ENCODE data around the gene ST3GAL3.

Gene ST3GAL3

DNA sequence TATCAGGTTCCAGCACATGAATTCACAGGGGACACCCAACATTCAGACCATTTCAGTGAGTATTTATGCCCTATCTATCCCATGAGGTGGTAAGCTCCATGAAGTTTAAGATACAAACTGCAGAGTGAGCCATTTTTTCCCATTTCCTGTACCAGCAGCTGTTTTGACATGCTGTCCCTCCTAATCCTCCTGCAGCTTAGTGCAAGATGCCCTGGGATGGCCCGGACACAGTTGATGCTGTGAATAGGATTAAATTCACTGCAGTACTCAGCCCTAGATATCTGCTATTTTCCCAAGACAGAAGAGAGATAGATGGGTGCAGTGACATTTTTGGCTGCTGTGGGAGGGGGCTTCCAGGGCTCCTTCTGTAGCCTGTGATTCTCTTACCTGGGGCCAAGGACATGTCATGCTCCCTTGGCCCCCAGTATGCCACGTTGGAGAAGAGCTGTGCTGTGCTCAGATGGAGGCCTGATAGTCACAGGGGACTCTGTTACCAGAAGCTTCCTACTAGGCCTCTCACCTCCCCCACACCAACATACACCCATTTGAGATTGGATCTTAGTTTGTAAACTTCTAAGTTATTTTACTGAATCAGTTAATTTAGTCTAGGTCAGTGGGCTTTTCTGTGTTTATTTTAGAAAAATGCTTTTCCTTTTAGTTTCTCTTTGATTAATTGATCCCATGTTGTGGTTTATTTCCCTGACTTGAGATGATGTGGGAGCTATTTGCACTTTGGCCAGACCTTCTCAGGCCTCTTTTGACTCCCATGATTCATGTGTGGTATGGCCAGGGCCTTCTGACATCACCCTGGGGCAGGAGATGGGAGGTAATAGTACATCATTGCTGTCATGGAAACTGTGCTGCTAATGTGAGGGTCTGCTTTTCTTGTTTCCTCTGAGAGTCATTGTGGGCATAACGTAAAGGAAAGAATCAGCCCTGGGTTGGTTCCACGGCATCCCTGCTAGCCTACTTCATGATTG lies 92.6 kb downstream of the ST3GAL3 start:
- TF ChIP-seq FOXA1 (IDR thresholded peaks at IDR 0.05) (no peak), L3MBTL2 (conservative IDR thresholded peaks at IDR 0.05) (no peak), ZNF384 (IDR thresholded peaks at IDR 0.05) (no peak), ELF4 (IDR thresholded peaks at IDR 0.05) (no peak), NFRKB (IDR thresholded peaks at IDR 0.05) (no peak), LEF1 (IDR thresholded peaks at IDR 0.05; ENCODE audit: borderline replicate concordance) (no peak), FOXK2 (IDR thresholded peaks at IDR 0.05) (no peak), FOXM1 (IDR thresholded peaks at IDR 0.05; ENCODE audit: borderline replicate concordance) (no peak), CTBP1 (IDR thresholded peaks at IDR 0.05; ENCODE audit: borderline replicate concordance) (no peak), SUZ12 (IDR thresholded peaks at IDR 0.05) (no peak), TARDBP (IDR thresholded peaks at IDR 0.05) (no peak), ARNT (IDR thresholded peaks at IDR 0.05) (no peak), HDGF (IDR thresholded peaks at IDR 0.05; ENCODE audit: borderline replicate concordance) (no peak), SP1 (IDR thresholded peaks at IDR 0.05) (no peak), BHLHE40 (IDR thresholded peaks at IDR 0.05; ENCODE audit: borderline replicate concordance) (no peak)
- TF ChIP-seq, protein P1, sequence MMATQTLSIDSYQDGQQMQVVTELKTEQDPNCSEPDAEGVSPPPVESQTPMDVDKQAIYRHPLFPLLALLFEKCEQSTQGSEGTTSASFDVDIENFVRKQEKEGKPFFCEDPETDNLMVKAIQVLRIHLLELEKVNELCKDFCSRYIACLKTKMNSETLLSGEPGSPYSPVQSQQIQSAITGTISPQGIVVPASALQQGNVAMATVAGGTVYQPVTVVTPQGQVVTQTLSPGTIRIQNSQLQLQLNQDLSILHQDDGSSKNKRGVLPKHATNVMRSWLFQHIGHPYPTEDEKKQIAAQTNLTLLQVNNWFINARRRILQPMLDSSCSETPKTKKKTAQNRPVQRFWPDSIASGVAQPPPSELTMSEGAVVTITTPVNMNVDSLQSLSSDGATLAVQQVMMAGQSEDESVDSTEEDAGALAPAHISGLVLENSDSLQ (IDR thresholded peaks at IDR 0.05) = no peak
- POLR2A ChIA-PET = no interaction called here
- DNase-seq (ENCODE audit: extremely low spot score) = no peak
- CTCF ChIA-PET = interaction anchor here (0.5 kb wide), 1 partner anchor 11 kb away, joined by 4 read pairs; no protein-coding TSS in a partner anchor

DNA sequence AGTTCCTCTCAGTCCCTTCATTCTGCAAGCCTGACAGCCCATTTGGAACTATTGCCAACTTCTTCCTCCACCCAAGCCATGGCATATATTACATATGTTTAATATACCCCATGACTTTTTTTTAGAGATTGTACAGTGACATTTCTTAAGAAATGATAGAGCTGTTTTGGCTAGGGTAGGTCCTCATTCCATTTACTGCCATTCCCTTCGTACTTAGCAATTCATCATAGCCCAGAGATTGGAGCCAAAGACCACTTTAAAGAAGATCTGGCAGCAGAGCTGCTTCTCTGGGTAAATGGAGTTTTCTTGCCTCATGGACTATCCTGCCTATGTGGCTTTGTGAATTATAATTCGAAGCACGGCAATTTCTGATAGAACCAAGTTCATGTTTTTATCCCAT lies 93.4 kb downstream of the ST3GAL3 start:
- POLR2A ChIA-PET = no interaction called here
- TF ChIP-seq LEF1 (IDR thresholded peaks at IDR 0.05; ENCODE audit: borderline replicate concordance) (no peak), FOXK2 (IDR thresholded peaks at IDR 0.05) (no peak), ELF4 (IDR thresholded peaks at IDR 0.05) (no peak), BHLHE40 (IDR thresholded peaks at IDR 0.05; ENCODE audit: borderline replicate concordance) (no peak), CTBP1 (IDR thresholded peaks at IDR 0.05; ENCODE audit: borderline replicate concordance) (no peak), NFRKB (IDR thresholded peaks at IDR 0.05) (no peak)
- CTCF ChIA-PET = interaction anchor here (0.6 kb wide), 1 partner anchor 945 kb away, joined by 3 read pairs; no protein-coding TSS in a partner anchor
- DNase-seq (ENCODE audit: extremely low spot score) = no peak

DNA sequence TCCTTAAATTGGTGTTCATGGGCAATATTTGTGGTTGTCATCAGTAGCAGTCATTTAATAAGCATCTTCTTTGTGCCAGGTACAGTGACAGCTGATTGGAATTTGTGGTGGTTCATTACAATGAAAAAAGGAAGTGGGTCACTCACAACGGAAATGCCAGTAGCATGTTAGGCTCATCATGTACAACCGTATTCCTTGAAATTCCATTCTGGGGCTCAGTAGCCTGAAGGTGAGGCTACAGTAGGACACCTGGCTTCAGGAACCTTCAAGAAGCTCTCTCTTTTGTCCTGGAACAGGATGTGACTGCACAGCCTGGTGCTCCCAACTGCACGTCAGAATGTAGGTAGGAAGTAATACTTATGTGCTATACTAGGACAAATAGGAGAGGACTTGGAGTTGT lies 93.9 kb downstream of the ST3GAL3 start:
- POLR2A ChIA-PET = no interaction called here

DNA sequence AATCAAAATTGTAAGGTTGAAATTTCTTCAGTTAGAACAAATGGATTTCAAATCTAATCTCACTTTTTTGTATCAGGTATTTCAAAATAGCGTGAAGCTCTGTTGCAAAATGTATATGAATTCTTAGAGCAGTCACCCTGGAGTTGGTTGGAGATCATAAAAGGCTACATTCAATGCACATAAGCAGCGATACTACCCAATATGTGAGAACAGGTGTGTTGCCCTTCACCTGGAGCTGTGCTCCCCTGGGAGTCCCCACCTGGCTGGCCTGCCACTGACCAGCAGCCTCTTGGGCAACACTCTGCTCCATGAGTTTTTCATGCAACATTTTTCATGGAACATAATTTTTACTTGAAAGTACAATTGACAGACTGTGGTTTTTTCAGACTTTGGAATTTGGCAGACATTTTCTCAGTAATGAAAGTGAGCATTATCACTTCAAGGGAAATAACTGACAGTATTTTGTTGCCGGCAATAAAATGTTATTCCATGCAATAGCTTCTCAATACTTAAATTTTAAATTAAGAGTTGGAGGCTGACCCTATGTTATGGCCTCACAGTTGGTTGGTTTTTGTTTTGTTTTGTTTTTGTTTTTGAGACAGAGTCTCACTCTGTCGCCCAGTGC lies 95.1 kb downstream of the ST3GAL3 start:
- CTCF ChIA-PET = no interaction called here
- POLR2A ChIA-PET = no interaction called here
- no peak for TF ChIP-seq HDGF (IDR thresholded peaks at IDR 0.05; ENCODE audit: borderline replicate concordance)
- no peak for TF ChIP-seq FOXA1 (IDR thresholded peaks at IDR 0.05)
- TF ChIP-seq, protein P1 (IDR thresholded peaks at IDR 0.05) = no peak
- TF ChIP-seq FOXM1 (IDR thresholded peaks at IDR 0.05; ENCODE audit: borderline replicate concordance) = no peak
- no peak for TF ChIP-seq LEF1 (IDR thresholded peaks at IDR 0.05; ENCODE audit: borderline replicate concordance)
- no peak for DNase-seq (ENCODE audit: extremely low spot score)

More for the DNA sequence above, 93.9 kb downstream of the ST3GAL3 start:
- CTCF ChIA-PET = interaction anchor here (0.6 kb wide), 1 partner anchor 944 kb away, joined by 3 read pairs; no protein-coding TSS in a partner anchor
- DNase-seq (ENCODE audit: extremely low spot score) = no peak
- no peak for TF ChIP-seq FOXA1 (IDR thresholded peaks at IDR 0.05)
- TF ChIP-seq NFRKB (IDR thresholded peaks at IDR 0.05) = no peak
- no peak for TF ChIP-seq CTBP1 (IDR thresholded peaks at IDR 0.05; ENCODE audit: borderline replicate concordance)
- no peak for TF ChIP-seq ZNF384 (IDR thresholded peaks at IDR 0.05)
- TF ChIP-seq BHLHE40 (IDR thresholded peaks at IDR 0.05; ENCODE audit: borderline replicate concordance) = no peak
- TF ChIP-seq L3MBTL2 (conservative IDR thresholded peaks at IDR 0.05) = no peak
- no peak for TF ChIP-seq HDGF (IDR thresholded peaks at IDR 0.05; ENCODE audit: borderline replicate concordance)
- no peak for TF ChIP-seq SP1 (IDR thresholded peaks at IDR 0.05)
- no peak for TF ChIP-seq ELF4 (IDR thresholded peaks at IDR 0.05)
- no peak for TF ChIP-seq TARDBP (IDR thresholded peaks at IDR 0.05)
- TF ChIP-seq FOXK2 (IDR thresholded peaks at IDR 0.05) = no peak
- TF ChIP-seq, protein P1 (IDR thresholded peaks at IDR 0.05) = no peak
- TF ChIP-seq ARNT (IDR thresholded peaks at IDR 0.05) = no peak
- TF ChIP-seq SUZ12 (IDR thresholded peaks at IDR 0.05) = no peak

DNA sequence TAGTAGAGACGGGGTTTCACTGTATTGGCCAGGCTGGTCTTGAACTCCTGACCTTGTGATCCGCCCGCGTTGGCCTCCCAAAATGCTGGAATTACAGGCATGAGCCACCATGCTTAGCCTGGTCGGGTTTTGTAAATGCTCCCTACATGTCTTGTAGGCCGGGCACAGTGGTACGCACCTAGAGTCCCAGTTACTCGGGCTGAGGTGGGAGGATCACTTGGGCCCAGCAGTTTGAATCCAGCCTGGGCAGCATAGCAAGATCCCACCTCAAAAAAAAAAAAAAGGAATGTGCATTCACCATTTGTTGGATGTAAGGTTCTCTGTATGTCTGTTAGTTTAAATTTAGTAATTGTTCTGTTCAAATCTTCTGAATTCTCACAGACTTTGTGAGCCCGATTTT lies 95.8 kb downstream of the ST3GAL3 start:
- no peak for DNase-seq (ENCODE audit: extremely low spot score)
- TF ChIP-seq LEF1 (IDR thresholded peaks at IDR 0.05; ENCODE audit: borderline replicate concordance) = no peak
- no peak for TF ChIP-seq ELF4 (IDR thresholded peaks at IDR 0.05)
- TF ChIP-seq ARNT (IDR thresholded peaks at IDR 0.05) = no peak
- CTCF ChIA-PET = no interaction called here
- POLR2A ChIA-PET = no interaction called here

DNA sequence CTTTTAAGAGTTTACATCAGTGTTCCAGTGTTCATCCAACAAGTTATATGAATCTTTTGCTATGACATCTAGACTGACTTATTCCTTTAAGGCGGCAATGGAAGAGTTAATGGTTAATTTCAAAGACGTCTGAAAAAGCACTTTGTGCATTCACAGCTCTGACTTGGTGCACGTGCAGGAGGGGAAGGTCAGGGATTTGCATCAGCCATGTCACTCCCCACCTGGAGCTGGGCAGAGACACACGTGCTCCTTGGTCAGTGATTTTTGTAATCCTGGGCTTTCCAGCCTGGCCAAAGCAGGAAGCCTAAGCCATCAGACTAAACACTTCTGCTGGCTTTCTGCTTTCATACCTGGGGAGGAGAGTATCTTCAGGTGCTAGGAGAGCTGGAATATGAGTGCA lies 96.3 kb downstream of the ST3GAL3 start:
- no peak for TF ChIP-seq ZNF384 (IDR thresholded peaks at IDR 0.05)
- TF ChIP-seq SP1 (IDR thresholded peaks at IDR 0.05) = no peak
- TF ChIP-seq FOXM1 (IDR thresholded peaks at IDR 0.05; ENCODE audit: borderline replicate concordance) = no peak
- TF ChIP-seq BHLHE40 (IDR thresholded peaks at IDR 0.05; ENCODE audit: borderline replicate concordance) = no peak
- TF ChIP-seq L3MBTL2 (conservative IDR thresholded peaks at IDR 0.05) = no peak
- no peak for TF ChIP-seq TARDBP (IDR thresholded peaks at IDR 0.05)
- TF ChIP-seq ARNT (IDR thresholded peaks at IDR 0.05) = no peak
- TF ChIP-seq FOXK2 (IDR thresholded peaks at IDR 0.05) = no peak
- TF ChIP-seq, protein P1 (IDR thresholded peaks at IDR 0.05) = no peak
- no peak for TF ChIP-seq SUZ12 (IDR thresholded peaks at IDR 0.05)
- TF ChIP-seq ELF4 (IDR thresholded peaks at IDR 0.05) = no peak
- no peak for TF ChIP-seq LEF1 (IDR thresholded peaks at IDR 0.05; ENCODE audit: borderline replicate concordance)
- no peak for TF ChIP-seq CTBP1 (IDR thresholded peaks at IDR 0.05; ENCODE audit: borderline replicate concordance)
- TF ChIP-seq FOXA1 (IDR thresholded peaks at IDR 0.05) = no peak
- TF ChIP-seq HDGF (IDR thresholded peaks at IDR 0.05; ENCODE audit: borderline replicate concordance) = no peak
- no peak for TF ChIP-seq NFRKB (IDR thresholded peaks at IDR 0.05)
- ChIA-PET POLR2A (no interaction called here), CTCF (no interaction called here)
- no peak for DNase-seq (ENCODE audit: extremely low spot score)
